Vagina (tissue), 2 donors: ENCODE results near the gene HYDIN. TPM values are rescaled to one million over a fixed set of nuclear protein-coding genes. Genes with fewer than 3 reads are reported as not detected.

Source experiments
- DNase-seq, 2 donors: peaks; one replicate each; pipeline ENCODE4 v3.0.0-alpha.2; 2017; ENCODE audit errors: extremely low spot score in 2 of 2
- H3K27ac ChIP-seq: fragments of 200-600 bp; sonication (generic); one replicate; pipeline ENCODE4 v1.5.1; 2019
- H3K27me3 ChIP-seq: fragments of 200-600 bp; sonication (generic); one replicate; pipeline ENCODE4 v1.5.1; 2019
- H3K36me3 ChIP-seq, 2 donors: fragments of 200-600 bp; sonication (generic); one replicate each; pipeline ENCODE4 v1.5.1; 2017 to 2019
- H3K4me1 ChIP-seq: fragments of 200-600 bp; sonication (generic); one replicate; pipeline ENCODE4 v1.5.1; 2019
- H3K4me3 ChIP-seq, 2 donors: fragments of 200-600 bp; sonication (generic); 1 replicate in 1 of 2; 2 replicates in 1 of 2; pipeline ENCODE4 v1.5.1; 2016 to 2019
- H3K9me3 ChIP-seq: fragments of 200-600 bp; sonication (generic); one replicate; pipeline ENCODE4 v1.5.1; 2019
- POLR2A ChIP-seq, 2 donors: fragments of 450-650 bp; IDR thresholded peaks; one replicate each; pipeline ENCODE4 v1.6.1; 2017; ENCODE audit warnings: antibody characterized with exemption in 2 of 2, mild to moderate bottlenecking in 2 of 2, moderate library complexity in 2 of 2
- POLR2AphosphoS5 ChIP-seq, 2 donors: sonication (generic); formaldehyde crosslinking; IDR thresholded peaks; one replicate each; pipeline ENCODE4 v1.9.0; 2017; ENCODE audit warnings: antibody characterized with exemption in 2 of 2, mild to moderate bottlenecking in 2 of 2, low read depth in 1 of 2; ENCODE audit not compliant: insufficient read depth in 1 of 2
- intact Hi-C: fragments of 100-400 bp; cut with DNase I; formaldehyde crosslinking; loops from one replicate; pipeline ENCODE4 v1.15.1; 2023
- total RNA-seq: library from RNA; depleted of rRNA; stranded (reverse); fragments of >200 nt; gene quantifications from one replicate; pipeline ENCODE4 v1.2.3, GENCODE V29; 2016
- TF ChIP-seq, protein P1 (sequence below), 3 experiments: fragments of 450-650 bp in 2 of 3; fragments of 200-600 bp in 1 of 3; sonication (generic) in 1 of 3; IDR thresholded peaks; one replicate each; pipeline ENCODE4 v1.5.1; 2017 to 2019; ENCODE audit warnings: antibody characterized with exemption in 3 of 3, mild to moderate bottlenecking in 2 of 3, moderate library complexity in 2 of 3

HYDIN gene
- total RNA-seq, 1 donor from 2014 or later: not detected

- Histone ChIP-seq H3K4me1 (peaks cover 25% of the 10 kb centered on the region), H3K27me3 (no peaks in the 10 kb centered on the region), H3K27ac (no peak overlapping the region), H3K9me3 (no peaks in the 10 kb centered on the region), H3K36me3 (peaks cover 0 to 9% of the 10 kb centered on the region in 2 donors), H3K4me3 (no peak overlapping the region)
- DNase-seq: no peak
- TF ChIP-seq POLR2A (IDR thresholded peaks at IDR 0.05) (no peak), POLR2AphosphoS5 (IDR thresholded peaks at IDR 0.05; ENCODE audit: insufficient read depth in 1 of 2, low read depth in 1 of 2) (no peak)
- TF ChIP-seq, protein P1, sequence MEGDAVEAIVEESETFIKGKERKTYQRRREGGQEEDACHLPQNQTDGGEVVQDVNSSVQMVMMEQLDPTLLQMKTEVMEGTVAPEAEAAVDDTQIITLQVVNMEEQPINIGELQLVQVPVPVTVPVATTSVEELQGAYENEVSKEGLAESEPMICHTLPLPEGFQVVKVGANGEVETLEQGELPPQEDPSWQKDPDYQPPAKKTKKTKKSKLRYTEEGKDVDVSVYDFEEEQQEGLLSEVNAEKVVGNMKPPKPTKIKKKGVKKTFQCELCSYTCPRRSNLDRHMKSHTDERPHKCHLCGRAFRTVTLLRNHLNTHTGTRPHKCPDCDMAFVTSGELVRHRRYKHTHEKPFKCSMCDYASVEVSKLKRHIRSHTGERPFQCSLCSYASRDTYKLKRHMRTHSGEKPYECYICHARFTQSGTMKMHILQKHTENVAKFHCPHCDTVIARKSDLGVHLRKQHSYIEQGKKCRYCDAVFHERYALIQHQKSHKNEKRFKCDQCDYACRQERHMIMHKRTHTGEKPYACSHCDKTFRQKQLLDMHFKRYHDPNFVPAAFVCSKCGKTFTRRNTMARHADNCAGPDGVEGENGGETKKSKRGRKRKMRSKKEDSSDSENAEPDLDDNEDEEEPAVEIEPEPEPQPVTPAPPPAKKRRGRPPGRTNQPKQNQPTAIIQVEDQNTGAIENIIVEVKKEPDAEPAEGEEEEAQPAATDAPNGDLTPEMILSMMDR (IDR thresholded peaks at IDR 0.05): no peak
- intact Hi-C loops: no loop called here
These were observed 428.9 kb downstream of the HYDIN start for GRCh38 chr16:70801611-70802010.

GRCh38 chr16:70800781-70801480, 429.6 kb downstream of the HYDIN start, which contains the start of gene VAC14:
Gene VAC14, minus strand, starts transcription at chr16:70801158. Its CDS starts 258 bp downstream, at chr16:70800900.
- TF ChIP-seq POLR2A (IDR thresholded peaks at IDR 0.05) (no peak), POLR2AphosphoS5 (IDR thresholded peaks at IDR 0.05; ENCODE audit: insufficient read depth in 1 of 2, low read depth in 1 of 2) (peak; percentile 75 to 88)
- Histone ChIP-seq H3K27ac (peak within 1 kb of the TSS; percentile 55), H3K4me3 (peak within 1 kb of the TSS; percentile 56 to 87), H3K4me1 (peaks cover 25% of the 10 kb centered on the region), H3K9me3 (no peaks in the 10 kb centered on the region), H3K36me3 (peaks cover 0 to 9% of the 10 kb centered on the region in 2 donors), H3K27me3 (no peaks in the 10 kb centered on the region)
- intact Hi-C loops: no loop called here
- DNase-seq: peak in 1 of 2 donors; percentile 92

GRCh38 chr16:70800311-70800710, 430.2 kb downstream of the HYDIN start:
- H3K27ac ChIP-seq: peak overlapping the region; percentile 55
- intact Hi-C loops: no loop called here
- peaks cover 25% of the 10 kb centered on the region for H3K4me1 ChIP-seq
- H3K4me3 ChIP-seq: peak overlapping the region; percentile 56 to 87
- H3K36me3 ChIP-seq: peaks cover 0 to 9% of the 10 kb centered on the region in 2 donors
- H3K9me3 ChIP-seq: no peaks in the 10 kb centered on the region
- DNase-seq: no peak
- TF ChIP-seq, protein P1 (IDR thresholded peaks at IDR 0.05): no peak
- TF ChIP-seq POLR2AphosphoS5 (IDR thresholded peaks at IDR 0.05; ENCODE audit: insufficient read depth in 1 of 2, low read depth in 1 of 2) (no peak), POLR2A (IDR thresholded peaks at IDR 0.05) (no peak)
- no peaks in the 10 kb centered on the region for H3K27me3 ChIP-seq

- intact Hi-C loops: no loop called here
- no peaks in the 10 kb centered on the region for H3K9me3 ChIP-seq
- peaks cover 0 to 9% of the 10 kb centered on the region in 2 donors for H3K36me3 ChIP-seq
- H3K27ac ChIP-seq: no peak overlapping the region
- no peaks in the 10 kb centered on the region for H3K27me3 ChIP-seq
- peaks cover 25% of the 10 kb centered on the region for H3K4me1 ChIP-seq
- no peak for DNase-seq
- no peak overlapping the region for H3K4me3 ChIP-seq
- TF ChIP-seq, protein P1 (IDR thresholded peaks at IDR 0.05): no peak
- TF ChIP-seq POLR2AphosphoS5 (IDR thresholded peaks at IDR 0.05; ENCODE audit: insufficient read depth in 1 of 2, low read depth in 1 of 2) (no peak), POLR2A (IDR thresholded peaks at IDR 0.05) (no peak)
These were observed 434.2 kb downstream of the HYDIN start for GRCh38 chr16:70796301-70796700.

GRCh38 chr16:70795296-70795912, 435.1 kb downstream of the HYDIN start:
- no peak overlapping the region for H3K4me3 ChIP-seq
- peaks cover 22% of the 10 kb centered on the region for H3K4me1 ChIP-seq
- peaks cover 0 to 9% of the 10 kb centered on the region in 2 donors for H3K36me3 ChIP-seq
- H3K27ac ChIP-seq: no peak overlapping the region
- TF ChIP-seq, protein P1 (IDR thresholded peaks at IDR 0.05): no peak
- no peak for TF ChIP-seq POLR2A (IDR thresholded peaks at IDR 0.05)
- no peak for TF ChIP-seq POLR2AphosphoS5 (IDR thresholded peaks at IDR 0.05; ENCODE audit: insufficient read depth in 1 of 2, low read depth in 1 of 2)
- intact Hi-C loops: no loop called here
- no peak for DNase-seq
- H3K9me3 ChIP-seq: no peaks in the 10 kb centered on the region
- H3K27me3 ChIP-seq: no peaks in the 10 kb centered on the region
